WTC11 (cell line): ENCODE results near the gene GUCA2A. TPM values are rescaled to one million over a fixed set of nuclear protein-coding genes. Genes with fewer than 3 reads are reported as not detected.

ENCODE experiments used
- ATAC-seq: fragments of 200-7000 bp; cut with Tn5 transposase; 2 replicates; pipeline ENCODE4 v1.10.0; 2021; ENCODE audit warnings: mild to moderate bottlenecking, moderate library complexity
- CTCF ChIA-PET: fragments of 300-600 bp; sonication (Branson Sonifier 250); formaldehyde crosslinking; loops from one replicate; lab custom pipeline; 2021; ENCODE audit warnings: antibody characterized with exemption; lab: Charles Lee
- POLR2A ChIA-PET: fragments of 350-600 bp; sonication (Branson Sonifier 250); formaldehyde crosslinking; loops from one replicate; lab custom pipeline; 2021; ENCODE audit warnings: antibody characterized with exemption; lab: Charles Lee
- DNase-seq: peaks from one replicate; pipeline ENCODE4 v3.0.0; 2021; ENCODE audit warnings: low spot score
- H3K27ac Mint-ChIP-seq: 2 replicates; pipeline ENCODE4 v1.8.0; 2021; ENCODE audit warnings: mixed read lengths
- H3K27me3 Mint-ChIP-seq: 2 replicates; pipeline ENCODE4 v1.8.0; 2021; ENCODE audit warnings: low read depth, mild to moderate bottlenecking, moderate library complexity, mixed read lengths
- H3K36me3 Mint-ChIP-seq: 2 replicates; pipeline ENCODE4 v1.8.0; 2021; ENCODE audit warnings: mixed read lengths
- H3K4me1 Mint-ChIP-seq: 2 replicates; pipeline ENCODE4 v1.8.0; 2022; ENCODE audit warnings: mixed read lengths
- H3K4me3 Mint-ChIP-seq: 2 replicates; pipeline ENCODE4 v1.8.0; 2021; ENCODE audit warnings: mild to moderate bottlenecking, moderate library complexity, mixed read lengths
- H3K9me3 Mint-ChIP-seq: 2 replicates; pipeline ENCODE4 v1.8.0; 2021; ENCODE audit warnings: mixed read lengths
- EMX1 ChIP-seq: fragments of 250-450 bp; sonication (Bioruptor Pico); IDR thresholded peaks from 2 replicates; pipeline ENCODE4 v1.8.0; 2021; ENCODE audit warnings: mild to moderate bottlenecking
- ESRRA ChIP-seq: sonication (generic); formaldehyde crosslinking; IDR thresholded peaks from 2 replicates; pipeline ENCODE4 v1.8.1; 2022; ENCODE audit warnings: mild to moderate bottlenecking, missing genetic modification reagents, borderline replicate concordance
- FOXP1 ChIP-seq: sonication (generic); formaldehyde crosslinking; IDR thresholded peaks from 2 replicates; pipeline ENCODE4 v1.8.0; 2022; ENCODE audit warnings: missing genetic modification reagents, mild to moderate bottlenecking, moderate library complexity, borderline replicate concordance
- JUN ChIP-seq: sonication (generic); formaldehyde crosslinking; IDR thresholded peaks from 2 replicates; pipeline ENCODE4 v1.8.0; 2023; ENCODE audit warnings: mild to moderate bottlenecking, missing genetic modification reagents
- MAX ChIP-seq: sonication (generic); formaldehyde crosslinking; IDR thresholded peaks from 2 replicates; pipeline ENCODE4 v1.8.0; 2022; ENCODE audit warnings: mild to moderate bottlenecking, missing genetic modification reagents
- PRDM15 ChIP-seq: sonication (generic); formaldehyde crosslinking; IDR thresholded peaks from 2 replicates; pipeline ENCODE4 v1.8.0; 2022; ENCODE audit warnings: missing genetic modification reagents
- PREB ChIP-seq: sonication (generic); formaldehyde crosslinking; IDR thresholded peaks from 2 replicates; pipeline ENCODE4 v1.8.1; 2022; ENCODE audit warnings: mild to moderate bottlenecking, missing genetic modification reagents, moderate library complexity, borderline replicate concordance
- TCF7 ChIP-seq: sonication (generic); formaldehyde crosslinking; IDR thresholded peaks from 2 replicates; pipeline ENCODE4 v1.8.0; 2022; ENCODE audit warnings: mild to moderate bottlenecking, low read depth, missing genetic modification reagents, moderate library complexity
- ZNF425 ChIP-seq: fragments of 250-450 bp; sonication (Bioruptor Pico); conservative IDR thresholded peaks from 2 replicates; pipeline ENCODE4 v1.9.0; 2021; ENCODE audit warnings: mild to moderate bottlenecking
- total RNA-seq: library from RNA; stranded (reverse); gene quantifications from 3 replicates; pipeline ENCODE4 v1.2.3, GENCODE V29; 2021
- TF ChIP-seq, protein P1 (sequence below): sonication (generic); formaldehyde crosslinking; IDR thresholded peaks from 2 replicates; pipeline ENCODE4 v1.8.1; 2023; ENCODE audit warnings: mild to moderate bottlenecking, missing genetic modification reagents, borderline replicate concordance
- TF ChIP-seq, protein P2 (sequence below): fragments of 250-450 bp; sonication (Bioruptor Pico); IDR thresholded peaks from 2 replicates; pipeline ENCODE4 v1.9.0; 2021; ENCODE audit warnings: mild to moderate bottlenecking

Gene GUCA2A
- total RNA-seq, 1 experiment from 2014 or later, result not detected

- TF ChIP-seq, protein P1, sequence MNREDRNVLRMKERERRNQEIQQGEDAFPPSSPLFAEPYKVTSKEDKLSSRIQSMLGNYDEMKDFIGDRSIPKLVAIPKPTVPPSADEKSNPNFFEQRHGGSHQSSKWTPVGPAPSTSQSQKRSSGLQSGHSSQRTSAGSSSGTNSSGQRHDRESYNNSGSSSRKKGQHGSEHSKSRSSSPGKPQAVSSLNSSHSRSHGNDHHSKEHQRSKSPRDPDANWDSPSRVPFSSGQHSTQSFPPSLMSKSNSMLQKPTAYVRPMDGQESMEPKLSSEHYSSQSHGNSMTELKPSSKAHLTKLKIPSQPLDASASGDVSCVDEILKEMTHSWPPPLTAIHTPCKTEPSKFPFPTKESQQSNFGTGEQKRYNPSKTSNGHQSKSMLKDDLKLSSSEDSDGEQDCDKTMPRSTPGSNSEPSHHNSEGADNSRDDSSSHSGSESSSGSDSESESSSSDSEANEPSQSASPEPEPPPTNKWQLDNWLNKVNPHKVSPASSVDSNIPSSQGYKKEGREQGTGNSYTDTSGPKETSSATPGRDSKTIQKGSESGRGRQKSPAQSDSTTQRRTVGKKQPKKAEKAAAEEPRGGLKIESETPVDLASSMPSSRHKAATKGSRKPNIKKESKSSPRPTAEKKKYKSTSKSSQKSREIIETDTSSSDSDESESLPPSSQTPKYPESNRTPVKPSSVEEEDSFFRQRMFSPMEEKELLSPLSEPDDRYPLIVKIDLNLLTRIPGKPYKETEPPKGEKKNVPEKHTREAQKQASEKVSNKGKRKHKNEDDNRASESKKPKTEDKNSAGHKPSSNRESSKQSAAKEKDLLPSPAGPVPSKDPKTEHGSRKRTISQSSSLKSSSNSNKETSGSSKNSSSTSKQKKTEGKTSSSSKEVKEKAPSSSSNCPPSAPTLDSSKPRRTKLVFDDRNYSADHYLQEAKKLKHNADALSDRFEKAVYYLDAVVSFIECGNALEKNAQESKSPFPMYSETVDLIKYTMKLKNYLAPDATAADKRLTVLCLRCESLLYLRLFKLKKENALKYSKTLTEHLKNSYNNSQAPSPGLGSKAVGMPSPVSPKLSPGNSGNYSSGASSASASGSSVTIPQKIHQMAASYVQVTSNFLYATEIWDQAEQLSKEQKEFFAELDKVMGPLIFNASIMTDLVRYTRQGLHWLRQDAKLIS (CRISPR knock-in tag), result no peak
- TF ChIP-seq EMX1, result no peak
- no peak for TF ChIP-seq PREB
Measured at GRCh38 chr1:42173155-42173933, 8.8 kb upstream of the GUCA2A start (continued).

GRCh38 chr1:42172381-42173133 is 8.0 kb upstream of the GUCA2A start:
- ATAC-seq (no peak), DNase-seq (no peak)
- CTCF ChIA-PET, result interaction anchor here (0.6 to 2.2 kb wide), 30 partner anchors 9 to 599 kb away, joined by 3 to 38 read pairs (median 5); partner anchors contain the start of genes CCDC30 and GUCA2A

DNA sequence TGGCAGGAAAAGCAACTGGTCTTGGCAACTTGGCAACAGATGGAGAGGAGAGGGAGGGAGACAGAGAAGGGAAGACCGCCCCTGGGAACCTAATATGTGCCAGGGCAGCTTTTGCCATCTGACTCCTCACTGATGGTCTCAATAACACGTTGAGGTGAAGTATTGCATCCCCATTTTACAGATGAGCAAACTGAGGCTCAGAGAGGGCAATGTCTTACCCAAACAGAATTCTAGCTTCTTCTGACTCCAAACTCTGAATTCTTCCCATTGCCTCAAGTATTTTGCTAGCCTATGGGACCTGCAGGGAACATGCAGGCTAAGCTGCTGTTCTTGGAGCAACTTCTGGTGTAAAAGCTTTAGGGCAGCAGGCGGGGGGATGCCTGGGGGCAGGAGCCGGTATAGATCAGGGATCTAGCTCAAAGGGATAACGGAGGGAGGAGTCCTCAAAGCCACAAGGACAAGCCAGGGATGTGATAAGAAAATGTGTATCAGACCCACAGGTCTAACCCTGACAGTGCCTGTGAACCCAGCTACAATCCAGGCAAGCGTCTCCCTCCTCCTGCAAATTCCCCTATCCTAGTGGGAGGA is 7.2 kb upstream of the GUCA2A start:
- ChIA-PET CTCF (interaction anchor here (0.6 to 2.2 kb wide), 3 partner anchors 24 to 371 kb away, joined by 3 to 10 read pairs (median 4); partner anchors contain the start of gene CCDC30), POLR2A (no interaction called here)
- Mint-ChIP-seq H3K27ac (no peak overlapping the region), H3K4me1 (peaks cover 11% of the 10 kb centered on the region), H3K36me3 (no peaks in the 10 kb centered on the region), H3K9me3 (peaks cover 6% of the 10 kb centered on the region; the same call in 1 of the 2 replicates), H3K27me3 (no peaks in the 10 kb centered on the region), H3K4me3 (no peak overlapping the region)
- no peak for DNase-seq
- ATAC-seq, result no peak
- TF ChIP-seq MAX (CRISPR knock-in tag) (no peak), PRDM15 (CRISPR knock-in tag) (no peak), FOXP1 (CRISPR knock-in tag) (no peak), JUN (no peak), TCF7 (no peak)

More at GRCh38 chr1:42172381-42173133, 8.0 kb upstream of the GUCA2A start:
- TF ChIP-seq ZNF425 (CRISPR knock-in tag) (no peak), ESRRA (CRISPR knock-in tag) (no peak)
- TF ChIP-seq, protein P2, sequence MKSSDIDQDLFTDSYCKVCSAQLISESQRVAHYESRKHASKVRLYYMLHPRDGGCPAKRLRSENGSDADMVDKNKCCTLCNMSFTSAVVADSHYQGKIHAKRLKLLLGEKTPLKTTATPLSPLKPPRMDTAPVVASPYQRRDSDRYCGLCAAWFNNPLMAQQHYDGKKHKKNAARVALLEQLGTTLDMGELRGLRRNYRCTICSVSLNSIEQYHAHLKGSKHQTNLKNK (CRISPR knock-in tag), result no peak
- POLR2A ChIA-PET, result interaction anchor here (0.6 kb wide), 1 partner anchor 510 kb away, joined by 3 read pairs; the partner anchor contains the start of gene YBX1
- no peak overlapping the region for H3K4me3 Mint-ChIP-seq
- H3K9me3 Mint-ChIP-seq, result no peaks in the 10 kb centered on the region
- H3K4me1 Mint-ChIP-seq, result peaks cover 12% of the 10 kb centered on the region
- no peaks in the 10 kb centered on the region for H3K27me3 Mint-ChIP-seq
- H3K36me3 Mint-ChIP-seq, result no peaks in the 10 kb centered on the region
- H3K27ac Mint-ChIP-seq, result no peak overlapping the region; the same call in 1 of the 2 replicates
